Measurements from ENCODE around the gene PIEZO2.
"Not testable (repeated sequence)": the region's sequence is repeated elsewhere in the genome, so short reads cannot be mapped to it uniquely, and the experiment has no call there.

DNA sequence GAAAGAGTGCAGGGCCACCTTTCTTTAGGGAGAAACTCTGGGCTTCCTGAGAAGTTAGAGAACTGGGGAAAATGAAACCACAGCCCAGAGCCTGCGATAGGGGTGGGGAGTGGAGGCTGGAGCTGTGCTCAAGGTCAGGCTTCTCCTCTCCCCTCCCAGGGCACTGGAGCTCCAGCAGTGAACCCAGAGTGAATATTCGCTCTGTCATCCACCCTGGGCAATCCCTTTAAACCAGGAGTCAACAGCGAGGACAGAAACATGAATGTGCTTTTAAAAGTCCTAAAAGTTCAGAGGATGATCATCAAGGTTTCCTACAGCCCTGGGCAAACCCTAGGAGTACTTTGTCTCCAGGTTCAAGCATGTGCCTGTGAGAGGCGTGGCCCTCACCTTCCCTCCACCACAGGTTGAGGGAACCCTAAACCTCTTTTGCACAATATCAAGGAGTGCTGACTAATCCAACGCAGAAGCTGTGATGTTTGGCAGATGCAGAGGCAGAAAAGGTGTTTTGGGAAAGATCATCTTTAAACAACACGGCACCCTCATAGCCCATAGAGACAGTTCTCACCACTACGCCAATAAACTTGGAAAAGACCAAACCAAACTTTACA lies 522.7 kb downstream of the PIEZO2 start:
- TF ChIP-seq, protein P1, sequence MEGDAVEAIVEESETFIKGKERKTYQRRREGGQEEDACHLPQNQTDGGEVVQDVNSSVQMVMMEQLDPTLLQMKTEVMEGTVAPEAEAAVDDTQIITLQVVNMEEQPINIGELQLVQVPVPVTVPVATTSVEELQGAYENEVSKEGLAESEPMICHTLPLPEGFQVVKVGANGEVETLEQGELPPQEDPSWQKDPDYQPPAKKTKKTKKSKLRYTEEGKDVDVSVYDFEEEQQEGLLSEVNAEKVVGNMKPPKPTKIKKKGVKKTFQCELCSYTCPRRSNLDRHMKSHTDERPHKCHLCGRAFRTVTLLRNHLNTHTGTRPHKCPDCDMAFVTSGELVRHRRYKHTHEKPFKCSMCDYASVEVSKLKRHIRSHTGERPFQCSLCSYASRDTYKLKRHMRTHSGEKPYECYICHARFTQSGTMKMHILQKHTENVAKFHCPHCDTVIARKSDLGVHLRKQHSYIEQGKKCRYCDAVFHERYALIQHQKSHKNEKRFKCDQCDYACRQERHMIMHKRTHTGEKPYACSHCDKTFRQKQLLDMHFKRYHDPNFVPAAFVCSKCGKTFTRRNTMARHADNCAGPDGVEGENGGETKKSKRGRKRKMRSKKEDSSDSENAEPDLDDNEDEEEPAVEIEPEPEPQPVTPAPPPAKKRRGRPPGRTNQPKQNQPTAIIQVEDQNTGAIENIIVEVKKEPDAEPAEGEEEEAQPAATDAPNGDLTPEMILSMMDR (IDR thresholded peaks at IDR 0.05) = not testable (repeated sequence)
- not testable (repeated sequence) for TF ChIP-seq POLR2A, EP300, POLR2AphosphoS5 (IDR thresholded peaks at IDR 0.05)
